Activated T-cell treated with anti-CD3 and anti-CD28 coated beads, Interleukin-2, amount 50 U/mL, for 4 hours (primary cell): ENCODE measurements around the gene AIF1. TPM values are rescaled to one million over a fixed set of nuclear protein-coding genes. Genes with fewer than 3 reads are reported as not detected.

ENCODE experiments used
- ATAC-seq, 2 donors: fragments of 200-7000 bp; cut with Tn5 transposase; one replicate each; pipeline ENCODE4 v1.10.0; 2021
- DNase-seq: peaks from one replicate; pipeline ENCODE4 v3.0.0-alpha.2; 2020
- H3K27me3 Mint-ChIP-seq: one replicate; pipeline ENCODE4 v1.8.0; 2021; ENCODE audit warnings: low read depth, mixed read lengths
- H3K36me3 Mint-ChIP-seq: one replicate; pipeline ENCODE4 v1.8.0; 2022; ENCODE audit warnings: mixed read lengths; ENCODE audit not compliant: insufficient read depth
- H3K4me1 Mint-ChIP-seq: one replicate; pipeline ENCODE4 v1.8.0; 2021; ENCODE audit warnings: low read depth, mixed read lengths
- H3K4me3 Mint-ChIP-seq: one replicate; pipeline ENCODE4 v1.8.0; 2021; ENCODE audit warnings: mild to moderate bottlenecking, moderate library complexity, mixed read lengths
- H3K9me3 Mint-ChIP-seq: one replicate; pipeline ENCODE4 v1.8.0; 2021; ENCODE audit warnings: mixed read lengths
- total RNA-seq, 3 donors: library from RNA; stranded (reverse); gene quantifications; one replicate each; pipeline ENCODE4 v1.2.1, GENCODE V29; 2021

Gene AIF1
- total RNA-seq, 3 donors from 2014 or later, result 18.5 to 57.5 (median 36.5) TPM

DNA sequence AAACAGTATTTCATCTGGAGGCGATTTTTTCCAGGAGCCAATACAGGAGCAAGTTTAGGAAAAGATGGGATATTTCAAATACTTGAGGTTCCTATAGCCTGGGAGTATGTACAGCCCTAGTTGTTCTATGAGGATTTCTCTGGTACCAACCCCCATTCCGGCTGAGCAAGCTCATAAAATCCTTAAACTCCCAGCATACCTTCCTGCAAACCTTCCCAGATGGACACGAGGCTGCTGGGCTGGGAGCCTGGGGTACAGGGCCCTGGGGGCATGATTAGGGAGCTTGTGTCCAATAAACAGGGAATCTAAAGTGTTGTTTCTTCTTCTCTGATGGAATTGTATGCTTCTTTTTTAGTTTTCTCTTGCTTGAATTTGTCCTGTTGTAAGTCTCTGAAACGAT is 7.0 kb downstream of the AIF1 start:
- no peaks in the 10 kb centered on the region for H3K9me3 Mint-ChIP-seq
- H3K27me3 Mint-ChIP-seq, result no peaks in the 10 kb centered on the region
- peaks cover 36% of the 10 kb centered on the region for H3K36me3 Mint-ChIP-seq
- H3K4me1 Mint-ChIP-seq, result peaks cover 25% of the 10 kb centered on the region
- ATAC-seq (no peak), DNase-seq (no peak)
- H3K4me3 Mint-ChIP-seq, result peak overlapping the region; percentile 92

- peak overlapping the region; percentile 92 for H3K4me3 Mint-ChIP-seq
- ATAC-seq, result no peak
- peaks cover 43% of the 10 kb centered on the region for H3K36me3 Mint-ChIP-seq
- no peak for DNase-seq
- H3K9me3 Mint-ChIP-seq, result no peaks in the 10 kb centered on the region
- peaks cover 25% of the 10 kb centered on the region for H3K4me1 Mint-ChIP-seq
- no peaks in the 10 kb centered on the region for H3K27me3 Mint-ChIP-seq
Observed at GRCh38 chr6:31622684-31623091, 7.7 kb downstream of the AIF1 start.

- no peaks in the 10 kb centered on the region for H3K27me3 Mint-ChIP-seq
- H3K9me3 Mint-ChIP-seq, result no peaks in the 10 kb centered on the region
- DNase-seq, result no peak
- peaks cover 23% of the 10 kb centered on the region for H3K4me1 Mint-ChIP-seq
- no peak for ATAC-seq
- H3K36me3 Mint-ChIP-seq, result peaks cover 51% of the 10 kb centered on the region
- H3K4me3 Mint-ChIP-seq, result no peak overlapping the region
Observed at GRCh38 chr6:31624070-31624469, 9.0 kb downstream of the AIF1 start.

- H3K4me3 Mint-ChIP-seq, result no peak overlapping the region
- no peaks in the 10 kb centered on the region for H3K9me3 Mint-ChIP-seq
- ATAC-seq (no peak), DNase-seq (no peak)
- H3K36me3 Mint-ChIP-seq, result peaks cover 56% of the 10 kb centered on the region
- H3K27me3 Mint-ChIP-seq, result no peaks in the 10 kb centered on the region
- H3K4me1 Mint-ChIP-seq, result peaks cover 14% of the 10 kb centered on the region
Observed at GRCh38 chr6:31626952-31627351, 11.9 kb downstream of the AIF1 start.

DNA sequence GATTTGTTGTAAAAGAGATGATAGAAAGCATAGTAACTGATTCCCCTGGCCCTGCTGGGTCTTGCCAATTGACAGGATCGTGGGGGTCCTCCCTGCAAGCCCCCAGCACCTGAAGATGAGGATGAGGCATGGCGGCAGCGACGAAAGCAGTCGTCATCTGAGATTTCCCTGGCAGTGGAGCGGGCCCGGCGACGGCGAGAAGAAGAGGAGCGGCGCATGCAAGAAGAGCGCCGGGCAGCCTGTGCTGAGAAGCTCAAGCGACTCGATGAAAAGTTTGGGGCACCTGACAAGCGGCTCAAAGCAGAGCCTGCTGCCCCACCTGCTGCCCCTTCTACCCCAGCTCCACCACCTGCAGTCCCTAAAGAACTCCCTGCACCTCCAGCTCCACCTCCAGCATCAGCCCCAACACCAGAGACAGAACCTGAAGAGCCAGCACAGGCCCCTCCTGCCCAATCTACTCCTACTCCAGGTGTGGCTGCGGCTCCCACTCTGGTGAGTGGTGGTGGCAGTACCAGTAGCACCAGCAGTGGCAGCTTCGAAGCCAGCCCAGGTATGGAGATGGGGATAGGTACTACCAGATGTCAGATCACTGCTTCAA is 12.8 kb downstream of the AIF1 start:
- H3K4me3 Mint-ChIP-seq, result no peak overlapping the region
- no peak for DNase-seq
- peaks cover 52% of the 10 kb centered on the region for H3K36me3 Mint-ChIP-seq
- no peaks in the 10 kb centered on the region for H3K9me3 Mint-ChIP-seq
- ATAC-seq, result no peak
- no peaks in the 10 kb centered on the region for H3K27me3 Mint-ChIP-seq
- peaks cover 6% of the 10 kb centered on the region for H3K4me1 Mint-ChIP-seq

GRCh38 chr6:31629014-31629413 is 14.0 kb downstream of the AIF1 start:
- Mint-ChIP-seq H3K4me1 (peaks cover 2% of the 10 kb centered on the region), H3K4me3 (no peak overlapping the region), H3K36me3 (peaks cover 50% of the 10 kb centered on the region), H3K9me3 (no peaks in the 10 kb centered on the region), H3K27me3 (no peaks in the 10 kb centered on the region)
- ATAC-seq (no peak), DNase-seq (no peak)

GRCh38 chr6:31630177-31630934 is 15.3 kb downstream of the AIF1 start:
- ATAC-seq (no peak), DNase-seq (no peak)
- Mint-ChIP-seq H3K9me3 (no peaks in the 10 kb centered on the region), H3K4me1 (peaks cover 2% of the 10 kb centered on the region), H3K27me3 (no peaks in the 10 kb centered on the region), H3K36me3 (peaks cover 53% of the 10 kb centered on the region), H3K4me3 (no peak overlapping the region)

- Mint-ChIP-seq H3K9me3 (no peaks in the 10 kb centered on the region), H3K4me1 (peaks cover 2% of the 10 kb centered on the region), H3K27me3 (no peaks in the 10 kb centered on the region), H3K36me3 (peaks cover 52% of the 10 kb centered on the region), H3K4me3 (no peak overlapping the region)
- no peak for DNase-seq
- ATAC-seq, result no peak
Observed at GRCh38 chr6:31631209-31631608, 16.2 kb downstream of the AIF1 start.

GRCh38 chr6:31631681-31632278 is 16.7 kb downstream of the AIF1 start:
- ATAC-seq, result no peak

DNA sequence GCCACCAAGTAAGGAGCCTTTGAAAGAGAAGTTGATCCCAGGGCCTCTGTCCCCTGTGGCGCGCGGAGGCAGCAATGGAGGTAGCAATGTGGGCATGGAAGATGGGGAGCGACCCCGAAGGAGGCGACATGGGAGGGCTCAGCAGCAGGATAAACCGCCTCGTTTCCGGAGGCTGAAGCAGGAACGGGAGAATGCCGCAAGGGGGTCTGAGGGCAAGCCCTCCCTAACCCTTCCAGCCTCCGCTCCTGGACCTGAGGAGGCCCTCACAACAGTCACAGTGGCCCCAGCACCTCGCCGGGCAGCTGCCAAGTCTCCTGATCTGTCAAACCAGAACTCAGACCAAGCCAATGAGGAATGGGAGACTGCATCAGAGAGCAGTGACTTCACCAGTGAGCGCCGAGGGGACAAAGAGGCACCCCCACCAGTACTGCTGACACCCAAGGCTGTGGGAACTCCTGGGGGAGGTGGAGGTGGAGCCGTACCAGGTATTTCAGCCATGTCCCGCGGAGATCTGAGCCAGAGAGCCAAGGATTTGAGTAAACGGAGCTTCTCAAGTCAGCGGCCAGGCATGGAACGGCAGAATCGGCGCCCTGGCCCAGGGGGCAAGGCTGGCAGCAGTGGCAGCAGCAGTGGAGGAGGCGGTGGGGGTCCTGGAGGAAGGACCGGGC is 17.4 kb downstream of the AIF1 start:
- no peaks in the 10 kb centered on the region for H3K4me1 Mint-ChIP-seq
- no peaks in the 10 kb centered on the region for H3K9me3 Mint-ChIP-seq
- no peak for ATAC-seq
- H3K27me3 Mint-ChIP-seq, result no peaks in the 10 kb centered on the region
- H3K36me3 Mint-ChIP-seq, result peaks cover 51% of the 10 kb centered on the region
- H3K4me3 Mint-ChIP-seq, result no peak overlapping the region
- no peak for DNase-seq

More at GRCh38 chr6:31631681-31632278, 16.7 kb downstream of the AIF1 start:
- no peaks in the 10 kb centered on the region for H3K27me3 Mint-ChIP-seq
- no peak for DNase-seq
- H3K4me1 Mint-ChIP-seq, result no peaks in the 10 kb centered on the region
- H3K4me3 Mint-ChIP-seq, result no peak overlapping the region
- H3K9me3 Mint-ChIP-seq, result no peaks in the 10 kb centered on the region
- H3K36me3 Mint-ChIP-seq, result peaks cover 50% of the 10 kb centered on the region

- Mint-ChIP-seq H3K4me1 (no peaks in the 10 kb centered on the region), H3K36me3 (peaks cover 42% of the 10 kb centered on the region), H3K9me3 (no peaks in the 10 kb centered on the region), H3K27me3 (no peaks in the 10 kb centered on the region), H3K4me3 (no peak overlapping the region)
- ATAC-seq (no peak), DNase-seq (no peak)
Observed at GRCh38 chr6:31633447-31633846, 18.4 kb downstream of the AIF1 start.

DNA sequence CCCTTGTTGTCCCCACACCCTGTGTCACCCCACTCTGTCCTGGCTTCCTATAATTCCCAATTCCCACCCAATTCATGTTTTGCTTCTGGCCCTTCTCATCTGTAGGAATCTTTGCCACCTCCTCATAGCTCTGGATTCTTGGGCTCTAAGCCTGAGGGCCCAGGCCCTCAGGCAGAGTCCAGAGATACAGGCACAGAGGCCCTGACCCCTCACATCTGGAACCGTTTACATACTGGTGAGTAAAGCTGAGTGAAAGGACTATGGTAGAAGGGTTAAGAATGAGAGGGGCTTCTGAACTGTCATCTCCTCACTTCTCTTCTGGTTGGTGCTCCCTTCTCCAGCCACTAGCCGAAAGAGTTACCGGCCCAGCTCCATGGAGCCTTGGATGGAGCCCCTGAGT is 19.1 kb downstream of the AIF1 start:
- ATAC-seq (no peak), DNase-seq (no peak)
- Mint-ChIP-seq H3K9me3 (no peaks in the 10 kb centered on the region), H3K36me3 (peaks cover 43% of the 10 kb centered on the region), H3K4me3 (no peak overlapping the region), H3K4me1 (no peaks in the 10 kb centered on the region), H3K27me3 (no peaks in the 10 kb centered on the region)

- Mint-ChIP-seq H3K27me3 (no peaks in the 10 kb centered on the region), H3K4me3 (no peak overlapping the region), H3K36me3 (peaks cover 45% of the 10 kb centered on the region), H3K9me3 (no peaks in the 10 kb centered on the region), H3K4me1 (peaks cover 5% of the 10 kb centered on the region)
- ATAC-seq (no peak), DNase-seq (no peak)
Observed at GRCh38 chr6:31634969-31635575, 20.0 kb downstream of the AIF1 start.
